ENCODE data around the gene CNGB1. TPM values are rescaled to one million over a fixed set of nuclear protein-coding genes. Genes with fewer than 3 reads are reported as not detected.

Gene CNGB1
- total and polyA plus RNA-seq, 2 of the 13 experiments (the other 11 are each of a cell fraction or from before 2014, with no cell fraction given) = 0.02 to 0.15 TPM

DNA sequence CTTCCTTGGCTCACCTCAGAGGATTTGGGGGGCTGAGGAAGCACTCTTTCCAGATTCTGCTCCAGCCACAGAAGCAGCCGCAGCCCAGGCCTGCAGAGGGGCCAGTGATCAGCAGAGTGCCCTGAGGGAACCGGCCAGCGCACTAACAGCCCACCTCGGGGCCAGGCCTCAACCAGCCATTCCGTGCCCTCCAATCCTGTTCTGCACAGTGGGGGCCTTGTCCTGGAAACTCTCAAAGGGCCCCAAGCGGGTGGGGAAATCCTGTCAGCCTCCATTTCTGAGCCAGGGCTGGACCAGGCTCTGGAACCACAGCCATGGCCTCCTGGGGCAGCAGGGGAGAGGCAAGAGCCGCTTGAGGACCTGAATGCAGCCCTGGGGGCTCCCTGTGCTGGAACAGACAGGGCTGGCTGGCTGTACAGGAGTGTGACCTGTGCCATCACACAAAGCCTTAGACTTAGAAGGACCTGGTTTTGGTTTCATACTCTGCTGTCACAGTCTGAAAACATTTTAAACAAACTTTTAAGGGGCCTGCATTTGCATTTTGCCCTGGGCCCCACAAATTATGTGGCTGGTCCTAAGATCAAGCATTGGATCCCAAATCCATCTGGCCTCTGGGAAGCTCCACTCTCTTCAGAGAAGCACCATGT lies 10.0 kb downstream of the CNGB1 start:
- BruUV-seq (replicated peaks) = no TSS peak
- Histone ChIP-seq H3K36me3 (replicated peaks in 1 of 2; ENCODE audit: control insufficient read depth in 1 of 2, insufficient read depth in 2 of 2, low read length in 2 of 2) (no peaks in the 10 kb centered on the region), H3K4me3 (replicated peaks in 1 of 3; ENCODE audit: insufficient read depth in 1 of 3, low read depth in 2 of 3, low read length in 3 of 3) (no peak overlapping the region), H2AFZ (ENCODE audit: low read length) (no peak overlapping the region), H4K20me1 (ENCODE audit: insufficient read depth, low read length) (no peaks in the 10 kb centered on the region), H3K9ac (ENCODE audit: insufficient read depth, low read depth, low read length) (no peak overlapping the region), H3K4me1 (ENCODE audit: insufficient read depth, low read length) (peaks cover 24% of the 10 kb centered on the region), H3K27me3 (ENCODE audit: control insufficient read depth in 1 of 2, insufficient read depth in 2 of 2, low read length in 2 of 2) (peaks cover 8 to 65% of the 10 kb centered on the region in 2 experiments; a peak in 4 of 5 replicates), H3K9me3 (ENCODE audit: low read length) (no peaks in the 10 kb centered on the region), H3K79me2 (ENCODE audit: insufficient read depth, low read length) (no peaks in the 10 kb centered on the region), H3K27ac (ENCODE audit: extremely low read length, insufficient read depth, low read length) (no peak overlapping the region), H3K4me2 (ENCODE audit: low read depth, low read length) (no peak overlapping the region)
- DNase-seq (ENCODE audit: low spot score) = no peak
- no peak for ATAC-seq
- CTCF ChIA-PET (ENCODE audit: low intra/inter-chr PET ratio, low total read pairs) = no interaction called here
- POLR2A ChIA-PET = no interaction called here
- intact Hi-C loops (cut with micrococcal nuclease; ENCODE audit: unreplicated experiment) = no loop called here
- no peak for FAIRE-seq
- 53% methylated on average over 5 of the region's 7 CpGs for WGBS (ENCODE audit: low lambda C conversion rate)
- no peak for TF ChIP-seq MXD3 (CRISPR knock-in tag; IDR thresholded peaks at IDR 0.05)
- TF ChIP-seq ZNF790 (CRISPR knock-in tag; IDR thresholded peaks at IDR 0.05; ENCODE audit: borderline replicate concordance) = no peak
- in situ Hi-C loops (cut with HindIII; ENCODE audit: extremely low pct_ligation_motif_present, low pct_unique_long_range_greater_than_20kb) = no loop called here

GRCh38 chr16:57960310-57960709 lies 10.6 kb downstream of the CNGB1 start:
- Histone ChIP-seq H3K9ac (ENCODE audit: insufficient read depth, low read depth, low read length) (no peak overlapping the region), H2AFZ (ENCODE audit: low read length) (no peak overlapping the region), H3K79me2 (ENCODE audit: insufficient read depth, low read length) (no peaks in the 10 kb centered on the region), H3K27ac (ENCODE audit: extremely low read length, insufficient read depth, low read length) (no peak overlapping the region), H3K4me3 (replicated peaks in 1 of 3; ENCODE audit: insufficient read depth in 1 of 3, low read depth in 2 of 3, low read length in 3 of 3) (no peak overlapping the region), H3K9me3 (ENCODE audit: low read length) (no peaks in the 10 kb centered on the region), H3K27me3 (ENCODE audit: control insufficient read depth in 1 of 2, insufficient read depth in 2 of 2, low read length in 2 of 2) (peaks cover 8 to 70% of the 10 kb centered on the region in 2 experiments; a peak in 4 of 5 replicates), H3K36me3 (replicated peaks in 1 of 2; ENCODE audit: control insufficient read depth in 1 of 2, insufficient read depth in 2 of 2, low read length in 2 of 2) (no peaks in the 10 kb centered on the region), H4K20me1 (ENCODE audit: insufficient read depth, low read length) (no peaks in the 10 kb centered on the region), H3K4me1 (ENCODE audit: insufficient read depth, low read length) (peaks cover 30% of the 10 kb centered on the region), H3K4me2 (ENCODE audit: low read depth, low read length) (no peak overlapping the region)
- DNase-seq (ENCODE audit: low spot score) (no peak), ATAC-seq (no peak), FAIRE-seq (no peak)
- BruUV-seq (replicated peaks) = no TSS peak
- CTCF ChIA-PET (ENCODE audit: low intra/inter-chr PET ratio, low total read pairs) = no interaction called here
- in situ Hi-C loops (cut with HindIII; ENCODE audit: extremely low pct_ligation_motif_present, low pct_unique_long_range_greater_than_20kb) = no loop called here
- no CpG with 5 or more reads among the region's 10 CpGs for WGBS (ENCODE audit: low lambda C conversion rate)
- intact Hi-C loops (cut with micrococcal nuclease; ENCODE audit: unreplicated experiment) = no loop called here
- POLR2A ChIA-PET = no interaction called here
- TF ChIP-seq TEAD3 (CRISPR knock-in tag; optimal IDR thresholded peaks at IDR 0.05; ENCODE audit: borderline replicate concordance) (no peak), SYNCRIP (IDR thresholded peaks at IDR 0.05; ENCODE audit: insufficient read depth, low read depth, low read length) (no peak), ZNF576 (CRISPR knock-in tag; IDR thresholded peaks at IDR 0.05) (no peak), NRL (CRISPR knock-in tag; IDR thresholded peaks at IDR 0.05; ENCODE audit: borderline replicate concordance) (no peak), ZSCAN30 (CRISPR knock-in tag; IDR thresholded peaks at IDR 0.05) (no peak), ARID4A (CRISPR knock-in tag; IDR thresholded peaks at IDR 0.05; ENCODE audit: borderline replicate concordance) (no peak), NPAS2 (CRISPR knock-in tag; IDR thresholded peaks at IDR 0.05; ENCODE audit: borderline replicate concordance) (no peak), ZHX1 (CRISPR knock-in tag; IDR thresholded peaks at IDR 0.05; ENCODE audit: low read depth) (no peak)

Data from HepG2 (cell line).